PFSK-1 (cell line): ENCODE measurements around the gene HTR3E.

Source experiments
- FOXP2 ChIP-seq: optimal IDR thresholded peaks from 2 replicates; pipeline ENCODE3; 2011; ENCODE audit warnings: borderline replicate concordance, control low read depth, inconsistent platforms; ENCODE audit not compliant: insufficient read depth; ENCODE audit errors: extremely low read length, extremely low read depth
- POLR2AphosphoS5 ChIP-seq: IDR thresholded peaks from 2 replicates; pipeline ENCODE4 v1.6.1; 2012; ENCODE audit warnings: low read depth, mild to moderate bottlenecking, control low read depth, low read length, moderate library complexity
- SIN3A ChIP-seq: IDR thresholded peaks from 2 replicates; pipeline ENCODE4 v1.6.1; 2012; ENCODE audit warnings: mild to moderate bottlenecking, low read length, moderate library complexity, borderline replicate concordance; ENCODE audit not compliant: insufficient read depth
- TAF1 ChIP-seq: IDR thresholded peaks from 2 replicates; pipeline ENCODE4 v1.6.1; 2012; ENCODE audit warnings: low read length, control low read depth, borderline replicate concordance; ENCODE audit not compliant: insufficient read depth
- TF ChIP-seq, protein P1 (sequence below), 2 experiments: IDR thresholded peaks; 2 replicates each; pipeline versions ENCODE4 v1.6.1 to v1.8.0; 2011 to 2012; ENCODE audit warnings: low read depth in 2 of 2, low read length in 2 of 2, control low read depth in 1 of 2, inconsistent platforms in 1 of 2, mild to moderate bottlenecking in 1 of 2, moderate library complexity in 1 of 2; ENCODE audit not compliant: insufficient read depth in 1 of 2

Gene HTR3E

DNA sequence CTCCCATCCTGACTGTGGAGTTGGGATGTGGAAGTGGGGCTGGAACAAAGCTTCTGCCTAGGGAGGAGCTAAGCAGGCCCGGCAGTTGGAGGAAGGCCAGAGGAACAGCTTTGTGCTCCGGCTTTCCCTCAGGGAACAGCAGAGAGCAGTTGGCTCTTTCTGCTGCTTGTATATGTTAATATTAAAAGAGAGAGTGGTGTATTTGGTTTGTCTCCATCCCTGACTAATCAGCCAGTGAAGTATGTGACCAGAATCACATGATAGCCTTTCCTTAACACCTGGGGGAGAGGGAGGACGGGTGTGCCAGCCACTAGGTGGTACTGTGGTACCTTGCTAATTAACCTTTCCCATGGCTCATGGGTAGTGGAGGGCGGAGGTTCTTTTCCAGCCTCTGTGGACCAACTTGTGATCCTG lies 48.3 kb downstream of the HTR3E start:
- TF ChIP-seq TAF1 (no peak), SIN3A (no peak), POLR2AphosphoS5 (no peak), FOXP2 (no peak)
- TF ChIP-seq, protein P1, sequence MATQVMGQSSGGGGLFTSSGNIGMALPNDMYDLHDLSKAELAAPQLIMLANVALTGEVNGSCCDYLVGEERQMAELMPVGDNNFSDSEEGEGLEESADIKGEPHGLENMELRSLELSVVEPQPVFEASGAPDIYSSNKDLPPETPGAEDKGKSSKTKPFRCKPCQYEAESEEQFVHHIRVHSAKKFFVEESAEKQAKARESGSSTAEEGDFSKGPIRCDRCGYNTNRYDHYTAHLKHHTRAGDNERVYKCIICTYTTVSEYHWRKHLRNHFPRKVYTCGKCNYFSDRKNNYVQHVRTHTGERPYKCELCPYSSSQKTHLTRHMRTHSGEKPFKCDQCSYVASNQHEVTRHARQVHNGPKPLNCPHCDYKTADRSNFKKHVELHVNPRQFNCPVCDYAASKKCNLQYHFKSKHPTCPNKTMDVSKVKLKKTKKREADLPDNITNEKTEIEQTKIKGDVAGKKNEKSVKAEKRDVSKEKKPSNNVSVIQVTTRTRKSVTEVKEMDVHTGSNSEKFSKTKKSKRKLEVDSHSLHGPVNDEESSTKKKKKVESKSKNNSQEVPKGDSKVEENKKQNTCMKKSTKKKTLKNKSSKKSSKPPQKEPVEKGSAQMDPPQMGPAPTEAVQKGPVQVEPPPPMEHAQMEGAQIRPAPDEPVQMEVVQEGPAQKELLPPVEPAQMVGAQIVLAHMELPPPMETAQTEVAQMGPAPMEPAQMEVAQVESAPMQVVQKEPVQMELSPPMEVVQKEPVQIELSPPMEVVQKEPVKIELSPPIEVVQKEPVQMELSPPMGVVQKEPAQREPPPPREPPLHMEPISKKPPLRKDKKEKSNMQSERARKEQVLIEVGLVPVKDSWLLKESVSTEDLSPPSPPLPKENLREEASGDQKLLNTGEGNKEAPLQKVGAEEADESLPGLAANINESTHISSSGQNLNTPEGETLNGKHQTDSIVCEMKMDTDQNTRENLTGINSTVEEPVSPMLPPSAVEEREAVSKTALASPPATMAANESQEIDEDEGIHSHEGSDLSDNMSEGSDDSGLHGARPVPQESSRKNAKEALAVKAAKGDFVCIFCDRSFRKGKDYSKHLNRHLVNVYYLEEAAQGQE (IDR thresholded peaks at IDR 0.05; ENCODE audit: insufficient read depth in 1 of 2, low read depth in 2 of 2, low read length in 2 of 2) = no peak

DNA sequence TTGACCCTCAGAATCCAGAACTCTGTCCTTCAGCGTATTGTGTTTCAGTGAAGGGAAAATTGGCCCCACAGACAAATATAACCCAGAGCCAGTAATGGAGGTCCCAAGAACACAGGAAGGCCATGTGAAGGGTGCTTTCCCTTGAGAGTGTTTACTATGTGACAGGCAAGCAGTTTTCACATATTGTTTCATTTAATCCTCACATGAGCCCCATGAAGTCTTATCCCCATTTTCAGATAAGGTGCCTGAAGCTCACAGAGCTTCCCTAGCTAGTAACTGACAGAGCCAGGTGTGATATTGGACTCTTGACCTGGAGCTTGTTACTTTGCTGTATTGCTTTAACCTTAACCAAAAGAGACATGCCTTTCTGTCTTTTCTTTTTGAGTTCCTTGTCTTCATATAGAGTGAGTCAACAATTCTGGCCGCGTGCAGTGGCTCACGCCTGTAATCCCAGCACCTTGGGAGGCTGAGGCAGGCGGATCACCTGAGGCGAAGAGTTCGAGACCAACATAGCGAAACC lies 48.9 kb downstream of the HTR3E start:
- TF ChIP-seq TAF1 (no peak), FOXP2 (no peak)
- TF ChIP-seq, protein P1 (IDR thresholded peaks at IDR 0.05; ENCODE audit: insufficient read depth in 1 of 2, low read depth in 2 of 2, low read length in 2 of 2) = no peak

DNA sequence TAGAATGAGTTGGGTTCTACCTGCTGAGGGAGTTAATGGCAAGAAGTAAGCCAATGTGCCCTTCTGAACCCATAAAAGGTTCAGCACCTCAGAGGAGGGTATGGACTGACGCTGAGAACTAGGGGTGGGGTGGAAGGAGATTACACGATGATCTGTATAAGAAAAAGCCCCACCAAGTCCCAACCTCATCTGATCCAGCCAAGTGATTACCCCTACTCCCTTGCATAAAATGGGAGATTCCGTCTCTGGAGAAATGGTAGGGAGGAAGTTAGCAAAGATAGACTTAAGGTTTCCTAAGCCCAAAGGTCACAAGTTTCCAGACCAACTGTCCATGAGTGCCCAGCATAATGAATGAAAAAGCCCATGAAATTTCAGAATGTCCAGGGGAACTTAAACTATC lies 51.2 kb downstream of the HTR3E start:
- TF ChIP-seq, protein P1 (IDR thresholded peaks at IDR 0.05; ENCODE audit: insufficient read depth in 1 of 2, low read depth in 2 of 2, low read length in 2 of 2) = no peak
- no peak for TF ChIP-seq SIN3A
- TF ChIP-seq POLR2AphosphoS5 = no peak
- no peak for TF ChIP-seq FOXP2
- no peak for TF ChIP-seq TAF1

DNA sequence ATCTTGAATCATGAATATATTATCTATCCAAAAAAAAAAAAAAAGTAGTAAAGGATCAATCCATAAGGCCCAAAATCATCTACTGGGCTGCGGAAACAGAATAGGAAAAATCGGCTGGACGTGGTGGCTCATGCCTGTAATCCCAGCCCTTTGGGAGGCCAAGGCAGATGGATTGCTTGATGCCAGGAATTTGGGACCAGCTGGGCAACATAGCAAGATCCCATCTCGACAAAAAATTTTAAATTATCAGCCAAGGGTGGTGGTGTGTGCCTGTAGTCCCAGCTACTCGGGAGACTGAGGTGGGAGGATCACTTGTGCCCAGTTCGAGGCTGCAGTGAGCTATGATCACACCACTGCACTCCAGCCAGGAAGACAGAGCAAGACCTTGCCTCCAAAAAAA lies 52.3 kb downstream of the HTR3E start:
- no peak for TF ChIP-seq FOXP2
- TF ChIP-seq TAF1 = no peak
- no peak for TF ChIP-seq POLR2AphosphoS5
- TF ChIP-seq SIN3A = no peak
- TF ChIP-seq, protein P1 (IDR thresholded peaks at IDR 0.05; ENCODE audit: insufficient read depth in 1 of 2, low read depth in 2 of 2, low read length in 2 of 2) = no peak
